Nucleus accumbens (tissue), 56 donors: Measurements from ENCODE around the gene MAPT.
"Not testable (repeated sequence)": the region's sequence is repeated elsewhere in the genome, so short reads cannot be mapped to it uniquely, and the experiment has no call there.

Experiments used
- DNase-seq, 56 donors: peaks; one replicate each; lab custom pipeline; 2025; lab: John Stamatoyannopoulos, UW

The MAPT gene

DNA sequence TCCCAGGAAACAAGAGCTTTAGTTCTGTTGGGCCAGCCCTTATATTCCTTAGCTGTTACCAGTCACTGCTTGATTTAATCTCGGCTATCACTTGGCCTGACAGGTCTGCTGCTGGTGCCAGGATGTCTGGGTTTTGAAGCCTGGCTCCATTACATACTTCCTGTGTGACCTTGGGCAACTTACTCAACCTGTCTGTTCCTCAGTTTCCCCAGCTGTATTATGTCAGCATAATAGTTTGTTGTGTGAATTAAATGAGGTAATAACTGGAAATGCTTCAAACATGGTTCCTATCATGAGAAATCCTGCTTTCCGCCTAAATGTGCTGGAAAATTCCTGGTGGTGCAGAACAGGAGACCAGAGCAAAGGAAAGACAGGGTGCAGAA lies 54.1 kb downstream of the MAPT start:
- no peak for DNase-seq

DNA sequence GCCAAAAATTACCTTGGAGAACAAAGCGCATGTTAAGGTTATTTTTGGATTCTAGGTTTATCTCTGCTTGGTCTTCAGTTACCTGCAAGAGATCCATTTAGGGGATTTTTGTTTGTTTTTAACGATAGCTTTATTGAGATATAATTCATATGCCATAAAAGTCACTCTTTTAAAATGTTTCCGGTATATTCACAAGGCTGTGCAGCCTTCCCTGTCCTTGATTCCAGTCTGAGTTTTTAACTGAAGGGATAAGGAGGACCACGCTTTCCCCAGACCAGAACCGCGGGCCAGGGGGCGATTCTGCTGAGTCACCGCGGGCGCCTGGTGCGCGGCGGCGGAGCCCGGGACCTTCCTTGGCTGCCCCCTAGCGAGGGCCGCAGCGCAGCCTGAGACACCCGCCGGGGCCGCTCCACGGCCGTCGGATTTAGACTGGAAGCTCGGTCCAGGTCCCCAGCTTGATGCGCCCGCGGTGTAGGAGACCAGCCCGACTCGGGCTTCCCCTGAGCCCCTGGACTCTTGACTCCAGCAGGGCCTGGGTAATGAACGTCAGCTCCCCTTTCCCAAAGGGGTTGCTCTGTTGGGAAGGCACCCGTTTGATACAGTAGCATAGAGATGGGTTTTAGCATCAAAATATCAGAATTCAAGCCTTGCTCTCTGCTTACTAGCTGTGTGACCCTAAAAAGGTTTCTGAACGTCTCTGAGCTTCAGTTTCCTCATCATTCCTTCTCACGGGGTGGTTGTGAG lies 54.7 kb downstream of the MAPT start:
- peak in 49 of 56 donors; percentile 11 to 87 (median 62) for DNase-seq

DNA sequence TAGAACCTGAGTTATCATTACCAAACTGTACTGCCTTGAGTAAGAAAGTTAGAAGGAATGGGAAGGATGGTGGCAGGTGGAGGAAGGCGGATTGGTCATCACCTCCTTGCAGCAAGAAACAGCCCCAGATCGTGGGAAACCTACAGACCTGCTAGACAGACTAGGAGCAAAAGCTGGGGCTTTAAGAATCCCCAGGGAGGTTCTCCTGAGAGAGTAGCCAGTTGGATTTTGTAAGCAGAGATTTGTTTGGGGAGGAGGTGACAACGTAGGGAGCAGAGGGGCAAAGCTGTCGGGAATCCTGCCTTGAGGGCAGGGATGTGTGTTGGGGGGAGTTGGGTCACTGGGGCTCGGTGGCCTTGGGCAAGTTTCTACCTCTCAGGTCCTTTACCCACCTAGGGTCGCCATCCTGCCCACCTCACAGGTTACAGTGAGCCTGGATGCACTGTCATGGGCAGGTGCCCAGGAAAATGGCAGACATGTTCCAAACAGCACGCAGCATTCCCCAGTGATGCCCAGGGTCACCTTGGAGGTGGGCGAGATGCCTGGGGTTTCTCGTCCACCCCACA lies 55.5 kb downstream of the MAPT start:
- no peak for DNase-seq

DNA sequence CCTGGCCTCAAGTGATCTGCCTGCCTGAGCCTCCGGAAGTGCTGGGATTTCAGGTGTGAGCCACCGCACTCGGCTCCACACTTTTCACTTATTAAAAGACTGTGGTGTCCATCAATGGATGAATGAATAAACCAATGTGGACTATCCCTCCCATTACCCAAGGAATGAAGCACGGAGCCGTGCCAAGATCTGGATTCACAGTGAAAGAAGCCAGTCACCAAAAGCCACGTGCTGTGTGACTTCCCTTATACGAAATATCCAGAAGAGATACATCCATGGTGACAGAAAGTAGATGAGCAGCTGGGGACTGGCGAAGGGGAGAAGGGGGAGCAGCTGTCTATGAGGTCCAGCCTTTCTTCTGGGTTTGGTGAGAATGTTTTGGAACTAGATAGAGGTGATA lies 56.5 kb downstream of the MAPT start:
- peak in 23 of 56 donors; percentile 4 to 70 (median 30) for DNase-seq

DNA sequence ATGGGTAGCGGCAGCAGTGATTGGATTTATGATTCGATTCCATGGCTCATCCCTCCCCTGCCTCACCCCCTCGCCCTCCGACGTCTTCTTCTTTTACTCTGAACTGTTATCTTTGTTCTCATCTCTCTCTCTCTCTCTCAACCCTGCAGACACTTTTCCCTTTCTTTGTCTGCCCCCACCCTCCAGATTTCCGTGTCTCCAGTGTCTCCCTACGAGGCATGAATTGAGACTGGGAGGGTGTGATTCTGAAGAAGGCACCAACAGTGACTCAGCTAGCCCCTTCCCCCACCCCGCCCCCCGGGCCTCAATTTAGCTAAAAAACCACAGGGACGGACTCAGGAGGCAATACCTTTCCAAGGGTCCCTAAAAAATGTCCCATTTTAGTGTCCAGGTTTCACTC lies 57.0 kb downstream of the MAPT start:
- peak in 1 of 56 donors; percentile 14 for DNase-seq

DNA sequence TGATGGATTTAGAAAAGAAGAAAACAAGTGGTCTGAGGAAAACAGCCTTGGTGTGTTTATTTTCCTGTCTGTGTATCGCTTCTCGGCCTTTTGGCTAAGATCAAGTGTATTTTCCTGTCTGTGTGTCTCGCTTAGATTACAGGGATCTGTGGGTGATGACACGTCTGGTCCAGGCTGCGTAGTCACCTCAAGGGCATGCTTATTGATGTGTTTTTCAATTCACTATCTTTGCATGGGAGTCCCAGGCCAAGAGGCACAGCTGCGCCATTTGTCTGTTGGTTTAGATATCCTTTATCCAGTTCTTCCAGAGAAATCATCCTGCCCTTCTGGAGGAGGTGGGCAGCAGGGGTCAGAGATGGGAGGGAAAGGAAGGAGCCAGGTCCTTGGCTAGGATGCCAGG lies 57.6 kb downstream of the MAPT start:
- no peak for DNase-seq

DNA sequence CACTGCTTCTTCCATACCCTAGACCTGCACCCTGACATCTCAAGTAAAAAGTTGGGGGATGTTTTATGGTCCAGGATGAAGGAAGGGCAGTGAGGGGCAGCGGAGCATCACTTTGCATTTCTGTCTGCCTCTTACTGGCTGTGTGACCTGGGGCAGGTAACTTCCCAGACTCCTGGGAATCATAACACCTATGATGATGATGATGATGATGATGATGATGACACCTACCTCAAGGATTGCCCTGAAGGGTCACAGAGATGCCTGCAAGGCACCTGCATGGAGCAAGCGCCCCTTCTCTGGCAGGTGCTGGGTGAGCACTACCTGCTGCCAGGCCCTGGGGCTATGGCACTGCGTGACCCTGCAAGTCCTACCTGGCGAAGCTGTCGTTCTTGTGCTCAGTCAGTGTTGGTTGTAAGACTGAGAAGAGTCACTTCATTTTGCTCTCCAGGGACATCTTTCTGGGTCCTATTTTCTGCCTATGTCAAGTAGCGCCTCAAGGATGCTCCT lies 58.5 kb downstream of the MAPT start:
- DNase-seq = no peak

DNA sequence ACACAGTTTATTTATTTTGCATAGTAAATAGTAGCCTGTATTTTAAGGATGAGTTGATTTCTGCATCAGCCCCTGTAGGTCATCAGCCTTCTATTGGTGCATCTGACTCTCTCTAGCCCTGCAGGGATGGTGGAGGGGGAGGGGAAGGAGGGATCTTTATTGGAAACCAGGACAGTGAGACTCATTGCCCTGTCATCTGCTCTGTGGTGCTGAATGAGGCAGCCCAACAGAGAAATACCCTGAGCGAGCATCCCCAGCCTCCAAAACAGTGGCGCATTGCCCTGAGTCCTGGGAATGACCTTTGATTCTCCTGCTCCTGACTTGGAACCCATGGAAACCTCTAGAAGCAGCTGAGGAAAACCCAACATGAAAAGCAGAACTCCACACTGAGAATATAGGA lies 59.2 kb downstream of the MAPT start:
- DNase-seq = peak in 2 of 56 donors; percentile 7 to 44

DNA sequence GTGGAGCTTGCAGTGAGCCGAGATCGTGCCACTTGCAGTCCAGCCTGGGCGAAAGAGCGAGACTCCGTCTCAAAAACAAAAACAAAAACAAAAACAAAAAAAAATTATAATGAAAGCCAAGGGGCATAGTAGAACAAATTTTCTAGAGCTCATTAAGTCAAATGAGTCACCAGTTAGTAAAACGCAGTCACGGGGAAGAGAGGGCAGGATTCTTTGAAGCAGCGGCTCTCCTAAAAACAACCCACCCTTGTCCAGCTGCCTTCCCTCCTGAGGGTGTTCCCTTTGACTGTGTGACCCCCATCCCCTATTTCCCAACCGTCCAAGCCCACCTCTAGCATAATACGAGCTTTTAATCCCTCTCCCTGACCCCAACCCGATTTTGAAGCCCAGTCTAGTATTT lies 60.6 kb downstream of the MAPT start:
- peak in 1 of 56 donors; percentile 21 for DNase-seq

DNA sequence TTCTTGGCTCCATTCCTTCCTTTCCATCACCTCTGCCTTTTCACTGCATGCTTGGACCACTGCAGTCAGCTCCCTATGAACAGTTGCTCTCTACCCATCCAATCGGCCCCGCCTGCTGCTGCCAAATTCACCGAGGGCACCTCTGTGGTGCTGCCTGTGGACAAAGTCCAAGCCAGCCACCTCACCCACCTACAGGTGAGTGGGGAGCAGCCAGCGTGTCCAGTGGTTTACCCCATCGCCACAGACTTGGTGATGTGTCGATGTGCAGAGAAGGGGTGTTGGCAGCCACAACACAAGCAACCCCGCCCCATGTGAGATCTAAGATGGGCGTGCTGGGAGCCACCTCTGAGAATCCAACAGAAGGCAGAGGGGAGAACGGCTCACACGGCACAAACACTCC lies 61.0 kb downstream of the MAPT start:
- DNase-seq = no peak

DNA sequence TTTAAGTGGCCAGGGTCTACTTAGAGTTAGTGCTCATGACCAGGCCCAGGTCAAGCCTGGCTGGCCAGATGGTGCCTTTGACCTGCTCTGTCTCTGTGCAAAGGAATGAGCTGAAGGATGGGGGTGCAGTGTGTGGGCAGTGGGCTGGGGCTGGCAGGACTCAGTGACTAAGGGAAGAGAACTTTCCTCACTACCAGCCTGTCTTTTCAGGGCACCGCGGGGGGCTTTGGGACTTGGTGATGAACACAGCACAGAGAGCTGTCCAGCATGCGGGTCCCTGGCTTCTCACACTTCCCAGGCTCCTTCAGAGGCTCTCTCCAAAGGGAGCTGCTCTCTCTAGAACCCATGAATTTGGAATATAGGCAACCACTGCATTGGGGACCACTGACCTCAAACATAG lies 61.7 kb downstream of the MAPT start:
- DNase-seq = no peak

DNA sequence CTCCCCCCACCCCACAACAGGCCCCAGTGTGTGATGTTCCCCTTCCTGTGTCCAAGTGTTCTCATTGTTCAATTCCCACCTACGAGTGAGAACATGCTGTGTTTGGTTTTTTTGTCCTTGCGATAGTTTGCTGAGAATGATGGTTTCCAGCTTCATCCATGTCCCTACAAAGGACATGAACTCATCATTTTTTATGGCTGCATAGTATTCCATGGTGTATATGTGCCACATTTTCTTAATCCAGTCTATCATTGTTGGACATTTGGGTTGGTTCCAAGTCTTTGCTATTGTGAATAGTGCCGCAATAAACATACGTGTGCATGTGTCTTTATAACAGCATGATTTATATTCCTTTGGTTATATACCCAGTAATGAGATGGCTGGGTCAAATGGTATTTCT lies 62.4 kb downstream of the MAPT start:
- DNase-seq = not testable (repeated sequence)

DNA sequence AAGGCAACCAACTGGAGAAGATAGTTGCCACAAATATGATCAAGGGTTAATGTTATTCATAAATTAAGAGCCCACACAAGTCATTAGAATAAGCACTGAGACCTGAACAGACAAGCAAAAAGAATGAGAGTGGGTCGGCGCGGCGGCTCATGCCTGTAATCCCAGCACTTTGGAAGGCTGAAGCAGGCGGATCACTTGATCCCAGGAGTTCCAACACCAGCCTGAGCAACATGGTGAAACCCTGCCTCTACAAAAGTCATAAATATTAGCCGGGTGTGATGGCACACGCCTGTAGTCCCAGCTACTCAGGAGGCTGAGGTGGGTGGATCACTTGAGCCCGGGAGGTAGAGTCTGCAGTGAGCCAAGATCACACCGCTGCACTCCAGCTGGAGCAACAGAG lies 64.0 kb downstream of the MAPT start:
- DNase-seq = peak in 2 of 56 donors; percentile 34 to 38

DNA sequence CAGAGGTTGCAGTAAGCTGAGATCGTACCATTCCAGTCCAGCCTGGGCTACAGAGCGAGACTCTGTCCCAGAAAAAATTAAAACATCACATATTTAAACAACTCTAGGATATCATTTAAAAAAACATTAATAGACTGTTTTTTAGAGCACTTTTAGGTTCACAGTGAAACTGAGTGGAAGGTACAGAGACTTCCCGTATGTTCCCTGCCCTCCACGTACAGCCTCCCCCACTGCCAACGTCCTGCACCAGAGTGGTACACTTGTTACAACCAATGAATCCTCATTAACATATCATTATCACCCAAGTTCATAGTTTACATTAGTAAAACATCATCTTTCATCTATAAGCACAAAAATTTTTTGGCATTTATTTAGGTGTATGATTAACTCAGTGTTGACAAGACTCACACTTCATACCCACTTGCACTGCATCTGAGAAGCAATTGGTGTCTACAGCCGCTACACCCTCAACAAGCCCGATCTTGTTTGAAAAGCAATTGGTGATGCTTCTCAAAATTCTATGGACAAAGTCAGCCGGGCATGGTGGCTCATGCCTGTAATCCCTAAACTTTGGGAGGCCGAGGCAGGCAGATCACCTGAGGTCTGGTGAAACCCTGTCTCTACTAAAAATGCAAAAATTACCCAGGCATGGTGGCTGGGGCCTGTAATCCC lies 64.8 kb downstream of the MAPT start:
- no peak for DNase-seq

DNA sequence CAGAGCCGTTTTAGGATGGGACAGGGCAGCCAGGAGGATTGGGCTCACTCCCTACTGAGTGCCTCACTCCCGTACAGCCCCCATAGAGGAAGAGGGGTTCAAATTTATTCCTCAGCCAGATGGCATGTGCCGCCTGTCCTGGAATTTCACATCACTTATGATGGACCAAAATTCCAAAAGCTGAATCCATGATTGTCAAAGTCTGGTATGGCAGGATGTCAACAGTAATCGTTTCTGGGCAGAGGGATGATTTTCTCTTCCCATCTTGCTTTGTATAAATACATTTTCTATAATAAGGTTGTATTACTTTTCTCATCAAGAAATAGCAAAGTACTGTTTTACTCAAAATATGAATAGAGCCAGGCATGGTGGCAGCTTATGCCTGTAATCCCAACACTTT lies 66.0 kb downstream of the MAPT start:
- DNase-seq = no peak

DNA sequence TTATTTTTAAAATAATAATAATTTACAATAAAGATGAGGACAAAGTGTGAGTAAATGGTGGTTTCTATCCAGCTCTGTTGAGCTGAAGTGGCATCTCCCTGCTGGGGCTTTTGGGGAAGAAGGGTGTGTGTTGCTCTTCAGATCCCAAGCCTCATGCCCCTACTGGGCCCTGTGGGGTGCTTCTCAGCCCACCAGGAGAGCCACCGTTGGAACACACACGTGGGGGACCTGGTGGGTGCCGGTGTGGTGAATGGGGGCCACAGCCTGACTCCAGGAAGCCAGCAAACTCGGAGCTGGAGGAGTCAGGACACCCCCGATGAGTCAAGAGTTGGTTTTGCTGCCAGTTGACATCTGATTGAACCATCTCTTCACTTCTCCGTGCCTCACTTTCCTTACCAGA lies 66.9 kb downstream of the MAPT start:
- no peak for DNase-seq

DNA sequence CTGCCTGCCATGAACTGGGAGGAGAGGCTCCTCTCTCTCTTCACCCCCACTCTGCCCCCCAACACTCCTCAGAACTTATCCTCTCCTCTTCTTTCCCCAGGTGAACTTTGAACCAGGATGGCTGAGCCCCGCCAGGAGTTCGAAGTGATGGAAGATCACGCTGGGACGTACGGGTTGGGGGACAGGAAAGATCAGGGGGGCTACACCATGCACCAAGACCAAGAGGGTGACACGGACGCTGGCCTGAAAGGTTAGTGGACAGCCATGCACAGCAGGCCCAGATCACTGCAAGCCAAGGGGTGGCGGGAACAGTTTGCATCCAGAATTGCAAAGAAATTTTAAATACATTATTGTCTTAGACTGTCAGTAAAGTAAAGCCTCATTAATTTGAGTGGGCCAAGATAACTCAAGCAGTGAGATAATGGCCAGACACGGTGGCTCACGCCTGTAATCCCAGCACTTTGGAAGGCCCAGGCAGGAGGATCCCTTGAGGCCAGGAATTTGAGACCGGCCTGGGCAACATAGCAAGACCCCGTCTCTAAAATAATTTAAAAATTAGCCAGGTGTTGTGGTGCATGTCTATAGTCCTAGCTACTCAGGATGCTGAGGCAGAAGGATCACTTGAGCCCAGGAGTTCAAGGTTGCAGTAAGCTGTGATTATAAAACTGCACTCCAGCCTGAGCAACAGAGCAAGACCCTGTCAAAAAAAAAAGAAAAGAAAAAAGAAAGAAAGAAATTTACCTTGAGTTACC lies 68.0 kb downstream of the MAPT start:
- no peak for DNase-seq

DNA sequence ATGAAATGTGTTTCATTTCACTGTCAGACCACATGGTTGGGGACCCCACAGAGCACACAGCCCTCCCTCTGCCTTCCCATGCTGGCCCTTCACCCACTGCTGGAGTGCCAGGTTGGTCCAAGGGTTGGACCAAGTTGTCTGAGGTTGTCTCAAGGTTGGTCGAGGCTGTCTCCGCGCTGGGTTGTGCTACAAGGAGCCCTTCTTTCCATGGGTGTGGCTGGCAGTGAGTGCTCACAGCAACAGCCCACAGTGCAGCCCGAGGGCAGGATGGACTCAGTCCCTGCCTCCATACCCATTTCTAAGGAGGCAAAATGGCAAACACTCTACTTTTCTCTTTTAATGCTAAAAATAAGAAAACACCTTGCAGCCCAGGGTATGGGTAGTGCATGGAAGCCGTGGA lies 68.9 kb downstream of the MAPT start:
- DNase-seq = no peak

DNA sequence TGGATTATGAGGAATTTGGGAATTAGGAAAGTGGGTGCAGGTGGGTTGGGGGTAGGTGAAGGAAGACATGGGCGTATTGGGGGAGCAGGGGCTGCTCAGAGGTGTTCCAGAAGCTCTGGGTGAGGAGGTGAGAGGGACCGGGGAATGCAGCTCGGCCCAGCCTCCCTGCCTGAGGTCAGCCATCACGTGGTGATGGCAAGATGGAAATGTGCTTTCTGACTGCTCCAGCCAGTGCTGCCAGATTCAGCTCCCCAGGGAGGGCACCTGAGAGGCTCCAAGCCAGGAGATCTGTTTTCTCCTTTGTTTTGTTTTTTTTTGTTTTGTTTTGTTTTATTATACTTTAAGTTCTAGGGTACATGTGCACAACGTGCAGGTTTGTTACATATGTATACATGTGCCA lies 69.5 kb downstream of the MAPT start:
- DNase-seq = no peak

DNA sequence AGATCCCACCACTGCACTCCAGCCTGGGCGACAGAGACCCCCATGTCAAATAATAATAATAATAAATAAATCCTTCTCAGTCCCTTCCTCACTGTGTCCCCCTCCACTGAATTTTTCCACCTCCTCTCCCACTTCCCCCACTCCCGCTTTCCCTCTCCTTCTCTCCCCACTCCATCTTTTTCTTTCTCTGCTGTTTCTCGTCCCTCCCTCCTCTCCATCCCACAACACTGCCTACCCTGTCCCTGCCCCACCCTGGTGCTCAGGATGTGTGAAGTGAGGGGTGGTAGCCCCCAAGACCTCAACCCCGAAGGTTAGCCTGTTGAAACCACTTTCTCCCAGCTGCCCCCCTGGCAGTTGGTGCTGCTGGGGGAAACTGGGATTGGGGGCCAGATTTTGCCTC lies 70.3 kb downstream of the MAPT start:
- DNase-seq = no peak

DNA sequence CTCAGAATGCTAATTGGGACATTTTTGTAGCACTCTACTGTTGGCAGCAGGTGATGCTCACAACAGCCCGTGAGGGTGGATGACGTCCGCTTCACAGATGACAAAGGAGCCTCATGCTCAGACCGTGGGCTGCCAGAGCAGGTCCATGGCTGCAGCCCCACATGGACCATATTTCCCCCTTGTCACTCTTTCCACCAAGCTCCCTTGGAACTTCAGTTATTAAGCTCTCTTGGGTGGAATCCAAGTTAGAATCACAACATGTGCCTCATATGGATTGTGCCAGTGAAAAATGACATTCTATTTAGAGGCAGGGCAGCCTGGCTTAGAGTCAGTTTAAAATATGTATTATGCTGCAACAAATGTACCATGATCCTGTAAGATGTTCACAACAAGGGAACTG lies 71.5 kb downstream of the MAPT start:
- no peak for DNase-seq
